HEK293 (cell line): ENCODE measurements around the gene OPCML.

Experiments
- CTCF ChIA-PET: fragments of 350-600 bp; formaldehyde crosslinking; extraction: SDS; loops from one replicate; lab custom pipeline; 2021; ENCODE audit warnings: antibody characterized with exemption; lab: Yijun Ruan, JAX
- POLR2A ChIA-PET: fragments of 300-600 bp; formaldehyde crosslinking; extraction: SDS; loops from one replicate; lab custom pipeline; 2020; ENCODE audit warnings: antibody characterized with exemption, inconsistent platforms; lab: Yijun Ruan, JAX
- H3K27ac ChIP-seq: fragments of 200-500 bp; sonication (Bioruptor generic); 2 replicates; pipeline ENCODE4 v1.5.1; 2014; ENCODE audit warnings: low read depth, low read length, control low read depth, inconsistent platforms; ENCODE audit errors: extremely low read depth
- H3K36me3 ChIP-seq, 2 experiments: fragments of 200-500 bp in 1 of 2; sonication (Bioruptor generic) in 1 of 2; 1 replicate in 1 of 2; 2 replicates in 1 of 2; pipeline ENCODE4 v1.5.1; 2014 to 2017; ENCODE audit warnings: inconsistent platforms in 2 of 2, low read length in 2 of 2; ENCODE audit not compliant: control insufficient read depth in 2 of 2, insufficient read depth in 1 of 2
- H3K4me1 ChIP-seq: fragments of 200-500 bp; sonication (Bioruptor generic); 2 replicates; pipeline ENCODE4 v1.5.1; 2014; ENCODE audit warnings: mild to moderate bottlenecking, low read length, inconsistent platforms; ENCODE audit not compliant: control insufficient read depth, insufficient read depth
- H3K4me3 ChIP-seq: 2 replicates; pipeline ENCODE4 v1.5.1; 2011; ENCODE audit warnings: low read depth, mild to moderate bottlenecking, control low read depth, low read length, moderate library complexity
- H3K9me3 ChIP-seq: fragments of 200-500 bp; sonication (Bioruptor generic); 2 replicates; pipeline ENCODE4 v1.5.1; 2014; ENCODE audit warnings: low read depth, low read length, inconsistent platforms; ENCODE audit not compliant: control insufficient read depth, insufficient read depth
- ELK4 ChIP-seq: IDR thresholded peaks from 2 replicates; pipeline ENCODE4 v1.6.1; 2011; ENCODE audit warnings: mild to moderate bottlenecking, low read depth, low read length, borderline replicate concordance
- GLI2 ChIP-seq: fragments of 450-650 bp; formaldehyde crosslinking; IDR thresholded peaks from 2 replicates; pipeline ENCODE4; 2017; ENCODE audit warnings: missing biosample characterization, missing genetic modification characterization, low read depth, borderline replicate concordance
- GLI4 ChIP-seq: fragments of 450-650 bp; formaldehyde crosslinking; IDR thresholded peaks from 2 replicates; pipeline ENCODE4 v1.5.1; 2016; ENCODE audit warnings: missing biosample characterization, missing genetic modification characterization
- HOXD13 ChIP-seq: sonication (generic); formaldehyde crosslinking; IDR thresholded peaks from 2 replicates; pipeline ENCODE4 v1.8.0; 2022; ENCODE audit warnings: missing genetic modification reagents, borderline replicate concordance
- PBX3 ChIP-seq: sonication (generic); formaldehyde crosslinking; IDR thresholded peaks from 2 replicates; pipeline ENCODE4 v1.8.1; 2022; ENCODE audit warnings: mild to moderate bottlenecking, moderate library complexity, missing genetic modification reagents
- PRDM10 ChIP-seq: fragments of 450-650 bp; formaldehyde crosslinking; IDR thresholded peaks from 2 replicates; pipeline ENCODE4 v1.5.1; 2016; ENCODE audit warnings: missing biosample characterization, missing genetic modification characterization
- PRDM4 ChIP-seq: fragments of 450-650 bp; formaldehyde crosslinking; IDR thresholded peaks from 2 replicates; pipeline ENCODE4 v1.5.1; 2017; ENCODE audit warnings: missing biosample characterization, missing genetic modification characterization
- SP7 ChIP-seq: fragments of 450-650 bp; formaldehyde crosslinking; IDR thresholded peaks from 2 replicates; pipeline ENCODE4 v1.5.1; 2016; ENCODE audit warnings: missing biosample characterization, missing genetic modification characterization
- WT1 ChIP-seq: fragments of 450-650 bp; formaldehyde crosslinking; IDR thresholded peaks from 2 replicates; pipeline ENCODE4 v1.5.1; 2016; ENCODE audit warnings: missing biosample characterization, missing genetic modification characterization
- YY1 ChIP-seq: fragments of 450-650 bp; formaldehyde crosslinking; IDR thresholded peaks from 2 replicates; pipeline ENCODE4 v1.5.1; 2018; ENCODE audit warnings: missing biosample characterization, missing genetic modification characterization
- ZBTB1 ChIP-seq: fragments of 450-650 bp; formaldehyde crosslinking; IDR thresholded peaks from 2 replicates; pipeline ENCODE4 v1.5.1; 2016; ENCODE audit warnings: missing biosample characterization, missing genetic modification characterization
- ZFHX2 ChIP-seq: fragments of 450-650 bp; formaldehyde crosslinking; conservative IDR thresholded peaks from 2 replicates; pipeline ENCODE4 v1.5.1; 2016; ENCODE audit warnings: missing biosample characterization, missing genetic modification characterization
- ZNF112 ChIP-seq: fragments of 450-650 bp; formaldehyde crosslinking; IDR thresholded peaks from 2 replicates; pipeline ENCODE4 v1.5.0; 2017; ENCODE audit warnings: missing biosample characterization, missing genetic modification characterization
- ZNF133 ChIP-seq: fragments of 450-650 bp; formaldehyde crosslinking; IDR thresholded peaks from 2 replicates; pipeline ENCODE4 v1.5.1; 2016; ENCODE audit warnings: missing biosample characterization, missing genetic modification characterization
- ZNF184 ChIP-seq: fragments of 450-650 bp; IDR thresholded peaks from 2 replicates; pipeline ENCODE4 v1.5.1; 2018; ENCODE audit warnings: missing biosample characterization, mild to moderate bottlenecking, missing genetic modification characterization
- ZNF324 ChIP-seq: fragments of 450-650 bp; formaldehyde crosslinking; IDR thresholded peaks from 2 replicates; pipeline ENCODE4 v1.5.1; 2016; ENCODE audit warnings: missing biosample characterization, missing genetic modification characterization
- ZNF416 ChIP-seq: fragments of 450-650 bp; formaldehyde crosslinking; IDR thresholded peaks from 2 replicates; pipeline ENCODE4 v1.5.1; 2016; ENCODE audit warnings: missing biosample characterization, missing genetic modification characterization
- ZNF530 ChIP-seq: fragments of 450-650 bp; formaldehyde crosslinking; IDR thresholded peaks from 2 replicates; pipeline ENCODE4 v1.5.1; 2016; ENCODE audit warnings: low read depth, missing biosample characterization, missing genetic modification characterization
- ZNF548 ChIP-seq: fragments of 450-650 bp; formaldehyde crosslinking; IDR thresholded peaks from 2 replicates; pipeline ENCODE4 v1.5.1; 2016; ENCODE audit warnings: missing biosample characterization, missing genetic modification characterization
- ZNF558 ChIP-seq: fragments of 450-650 bp; formaldehyde crosslinking; IDR thresholded peaks from 2 replicates; pipeline ENCODE4 v1.5.1; 2016; ENCODE audit warnings: missing biosample characterization, missing genetic modification characterization
- ZNF645 ChIP-seq: fragments of 450-650 bp; formaldehyde crosslinking; IDR thresholded peaks from 2 replicates; pipeline ENCODE4; 2016; ENCODE audit warnings: missing biosample characterization, missing genetic modification characterization
- ZNF692 ChIP-seq: fragments of 450-650 bp; formaldehyde crosslinking; IDR thresholded peaks from 2 replicates; pipeline ENCODE4 v1.5.1; 2016; ENCODE audit warnings: missing biosample characterization, missing genetic modification characterization
- ZNF792 ChIP-seq: fragments of 450-650 bp; formaldehyde crosslinking; IDR thresholded peaks from 2 replicates; pipeline ENCODE4 v1.5.1; 2016; ENCODE audit warnings: missing biosample characterization, missing genetic modification characterization
- ZNF837 ChIP-seq: fragments of 450-650 bp; formaldehyde crosslinking; IDR thresholded peaks from 2 replicates; pipeline ENCODE4 v1.5.1; 2016; ENCODE audit warnings: missing biosample characterization, missing genetic modification characterization

Gene OPCML

GRCh38 chr11:132493801-132494200 lies 1038.5 kb downstream of the OPCML start:
- H3K36me3 ChIP-seq = no peaks in the 10 kb centered on the region
- CTCF ChIA-PET = no interaction called here
- H3K9me3 ChIP-seq = no peaks in the 10 kb centered on the region
- no peak overlapping the region for H3K4me3 ChIP-seq
- peaks cover 3% of the 10 kb centered on the region; the same call in 1 of the 2 replicates for H3K4me1 ChIP-seq
- TF ChIP-seq ZNF645 = no peak
- no peak for TF ChIP-seq HOXD13 (CRISPR knock-in tag)
- no peak for TF ChIP-seq ZNF184 (tag by site-specific recombination)
- TF ChIP-seq ELK4 = no peak
- TF ChIP-seq ZNF133 (tag by site-specific recombination) = no peak
- no peak for TF ChIP-seq GLI2 (tag by site-specific recombination)
- no peak for TF ChIP-seq ZNF548
- no peak for TF ChIP-seq ZNF558 (tag by site-specific recombination)
- no peak for TF ChIP-seq YY1 (tag by site-specific recombination)
- no peak for TF ChIP-seq ZNF530 (tag by site-specific recombination)
- no peak for TF ChIP-seq WT1 (tag by site-specific recombination)
- POLR2A ChIA-PET = no interaction called here
- H3K27ac ChIP-seq = no peak overlapping the region

- Histone ChIP-seq H3K36me3 (no peaks in the 10 kb centered on the region), H3K9me3 (no peaks in the 10 kb centered on the region), H3K4me1 (peaks cover 1% of the 10 kb centered on the region; the same call in 1 of the 2 replicates), H3K27ac (no peak overlapping the region), H3K4me3 (no peak overlapping the region)
- CTCF ChIA-PET = no interaction called here
- POLR2A ChIA-PET = no interaction called here
- TF ChIP-seq GLI4 (tag by site-specific recombination) (no peak), ELK4 (no peak), ZFHX2 (no peak), ZNF416 (tag by site-specific recombination) (no peak), ZNF112 (tag by site-specific recombination) (no peak), PBX3 (CRISPR knock-in tag) (no peak), SP7 (tag by site-specific recombination) (no peak), ZBTB1 (tag by site-specific recombination) (no peak), PRDM4 (tag by site-specific recombination) (no peak), PRDM10 (tag by site-specific recombination) (no peak), ZNF324 (tag by site-specific recombination) (no peak), ZNF692 (no peak), ZNF792 (tag by site-specific recombination) (no peak), HOXD13 (CRISPR knock-in tag) (no peak), ZNF837 (tag by site-specific recombination) (no peak)
Measured at GRCh38 chr11:132490978-132491377, 1041.3 kb downstream of the OPCML start.
